Amygdala (tissue), 56 donors: ENCODE data around the gene BCS1L.

ENCODE experiments used
- DNase-seq, 56 donors: peaks; one replicate each; lab custom pipeline; 2025; lab: John Stamatoyannopoulos, UW

The BCS1L gene

GRCh38 chr2:218658671-218659257, 719 bp upstream of the BCS1L start:
- DNase-seq: peak in 2 of 56 donors; percentile 17 to 21

GRCh38 chr2:218659988-218660358, 490 bp downstream of the BCS1L start:
- DNase-seq: no peak

DNA sequence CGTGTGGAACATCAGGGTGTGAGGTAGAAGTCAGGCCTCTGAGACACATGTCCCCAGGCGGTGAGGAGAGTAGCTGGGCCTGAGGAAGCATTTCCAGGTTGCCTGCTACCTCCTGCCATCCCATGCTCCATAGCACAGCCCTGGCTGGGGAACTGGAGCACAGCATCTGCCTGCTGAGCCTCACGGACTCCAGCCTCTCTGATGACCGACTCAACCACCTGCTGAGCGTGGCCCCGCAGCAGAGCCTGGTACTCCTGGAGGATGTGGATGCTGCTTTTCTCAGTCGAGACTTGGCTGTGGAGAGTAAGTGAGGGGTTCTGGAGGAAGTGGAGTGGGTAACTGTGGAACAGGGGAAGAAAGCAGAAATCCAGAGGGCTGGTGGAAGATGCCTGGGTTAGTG, 2.9 kb downstream of the BCS1L start:
- no peak for DNase-seq

DNA sequence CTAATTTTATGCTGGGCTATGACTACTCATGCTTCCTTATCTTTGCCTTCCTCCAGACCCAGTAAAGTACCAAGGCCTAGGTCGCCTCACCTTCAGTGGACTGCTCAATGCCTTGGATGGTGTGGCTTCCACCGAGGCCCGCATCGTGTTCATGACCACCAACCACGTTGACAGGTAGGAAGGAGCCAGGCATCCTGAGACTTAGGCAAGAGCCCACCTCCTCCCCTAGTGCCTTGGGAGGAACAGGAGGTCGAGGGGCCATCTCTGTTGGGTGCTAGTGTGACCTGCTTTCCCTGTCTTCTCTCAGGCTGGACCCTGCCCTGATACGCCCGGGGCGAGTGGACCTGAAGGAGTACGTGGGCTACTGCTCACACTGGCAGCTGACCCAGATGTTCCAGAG, 3.3 kb downstream of the BCS1L start:
- DNase-seq: no peak

DNA sequence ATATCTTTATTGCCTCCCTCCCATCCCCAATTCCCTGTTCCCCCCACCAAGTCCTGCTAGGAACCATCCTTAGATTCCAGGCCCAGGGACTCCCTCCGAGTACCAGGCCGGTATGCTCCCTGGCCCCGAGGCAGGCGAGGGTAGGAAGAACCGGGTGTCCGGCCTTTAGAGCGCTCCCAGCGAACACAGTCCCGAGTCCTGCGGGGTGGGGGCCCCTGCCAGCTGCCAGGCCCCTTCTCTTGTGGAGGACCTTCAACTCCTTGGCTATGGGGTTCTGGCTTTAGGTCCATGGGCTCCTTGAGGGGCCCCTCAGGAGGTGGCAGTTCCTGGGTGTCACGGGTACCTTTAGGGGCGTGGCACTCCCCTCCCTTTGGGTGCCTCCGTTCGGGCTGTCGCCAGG, 4.4 kb downstream of the BCS1L start:
- DNase-seq: no peak

GRCh38 chr2:218664653-218665052, 5.2 kb downstream of the BCS1L start:
- DNase-seq: no peak

DNA sequence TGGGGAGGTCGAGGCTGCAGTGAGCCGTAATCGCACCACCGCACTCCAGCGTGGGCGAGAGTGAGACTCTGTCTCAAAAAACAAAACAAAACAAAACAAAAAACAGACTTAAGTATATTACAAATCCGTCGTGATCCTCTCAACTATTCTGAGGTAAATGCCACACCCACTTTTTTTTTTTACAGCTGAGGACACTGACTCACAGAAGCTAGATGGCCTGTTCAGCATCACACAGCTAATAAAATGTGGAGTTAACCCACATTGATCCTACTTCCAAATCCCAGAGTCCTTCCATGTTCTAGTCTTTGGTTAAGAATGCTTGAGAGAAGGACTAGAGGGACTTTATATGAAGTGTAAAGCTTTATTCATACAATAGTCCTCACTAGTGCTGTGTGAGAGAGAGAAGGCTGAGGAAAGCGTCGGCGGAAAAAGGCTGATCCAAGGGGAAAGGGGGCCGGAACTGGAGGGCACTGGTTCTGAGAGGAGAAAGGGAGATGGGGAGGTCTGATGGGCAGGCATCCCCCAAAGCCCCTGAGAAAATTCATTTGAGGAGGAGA, 11.7 kb downstream of the BCS1L start:
- DNase-seq: no peak

DNA sequence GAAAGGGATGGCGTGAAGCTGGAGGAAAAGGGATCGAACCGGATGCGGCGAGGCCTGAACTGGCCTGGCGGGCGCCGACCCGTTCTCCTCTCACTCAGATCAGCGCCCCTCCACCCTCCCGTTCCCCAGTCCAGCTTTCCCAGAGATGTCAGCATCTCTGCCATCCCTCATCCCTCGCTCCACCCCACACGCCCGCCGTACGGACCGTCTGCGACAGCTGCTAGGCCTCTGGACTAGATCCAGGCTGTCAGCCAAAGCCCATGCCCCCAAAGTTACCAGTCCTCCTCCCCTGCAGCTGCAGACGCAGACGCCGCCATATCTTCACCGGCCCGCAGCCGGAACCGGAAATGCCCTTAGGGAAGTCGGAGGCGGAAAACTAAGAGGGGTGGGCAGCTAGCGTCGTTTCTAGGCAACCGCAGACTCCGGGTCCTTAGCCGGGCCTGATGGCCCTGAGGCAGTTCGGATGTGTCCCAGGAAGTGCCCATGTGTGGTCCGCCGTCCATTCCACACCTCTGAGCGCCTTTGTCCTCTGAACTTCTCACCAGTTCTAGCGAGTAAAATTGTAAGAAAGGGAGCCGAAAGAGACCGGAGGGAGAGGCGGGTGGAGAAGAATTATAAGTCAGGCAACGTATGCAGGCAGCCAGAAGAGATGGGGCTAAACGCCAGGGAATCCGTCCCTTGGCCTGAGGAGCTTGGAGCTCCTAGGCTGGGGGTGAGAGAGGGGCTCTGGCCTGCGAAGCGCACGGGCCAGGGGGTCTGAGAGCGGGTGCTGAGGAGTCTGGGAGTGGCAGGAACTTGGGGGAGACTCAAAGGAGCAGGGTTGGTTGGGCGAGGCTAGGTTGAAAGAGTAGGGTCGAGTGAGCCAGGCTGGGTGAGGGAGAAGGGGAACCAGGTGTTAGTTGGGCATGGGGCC, 12.4 kb downstream of the BCS1L start, which contains the start of the genes RNF25 and STK36:
Gene RNF25 (minus strand): TSS at position 349 of the 913 bp plus-strand sequence. CDS start 32 bp downstream, at position 317.
Gene STK36 (plus strand): TSS at position 433 of the 913 bp plus-strand sequence. CDS start 744 bp downstream, outside the sequence.
- peak; percentile 31 to 91 (median 80) for DNase-seq

DNA sequence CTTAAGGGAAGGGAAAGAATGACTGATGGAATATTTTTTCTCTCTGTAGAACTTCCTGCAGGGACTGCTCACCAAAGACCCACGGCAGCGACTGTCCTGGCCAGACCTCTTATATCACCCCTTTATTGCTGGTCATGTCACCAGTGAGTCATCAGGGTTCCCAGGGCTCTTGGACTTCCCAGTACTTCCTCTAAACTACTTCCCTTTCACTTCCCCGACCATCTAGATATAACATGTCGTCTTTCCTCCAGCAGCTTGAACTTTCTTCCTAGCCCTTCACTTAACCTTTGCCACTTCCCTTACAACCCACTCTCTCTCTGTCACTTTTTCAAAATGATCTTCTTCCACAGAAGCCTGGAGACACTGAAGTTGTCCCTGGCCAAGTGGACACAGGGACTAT, 19.6 kb downstream of the BCS1L start:
- no peak for DNase-seq

DNA sequence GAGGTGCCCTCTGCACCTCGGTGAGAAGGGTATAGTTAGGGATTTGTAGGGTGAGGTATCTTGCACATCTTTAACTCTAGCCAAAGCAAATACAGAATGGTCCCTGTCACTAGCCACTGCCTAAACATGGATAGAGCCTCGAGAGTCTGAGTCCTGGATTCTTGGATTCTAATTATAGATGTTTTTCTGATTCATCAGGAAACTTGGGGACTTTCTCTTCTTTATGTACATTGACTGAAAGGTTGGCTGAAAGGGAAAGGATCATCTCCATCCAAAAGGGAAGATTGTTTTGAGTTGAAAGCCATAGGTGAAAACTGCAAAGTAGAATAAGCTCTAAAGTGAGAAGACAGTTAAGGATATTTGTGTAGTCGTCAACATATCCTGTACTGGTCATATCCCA, 20.6 kb downstream of the BCS1L start:
- no peak for DNase-seq

DNA sequence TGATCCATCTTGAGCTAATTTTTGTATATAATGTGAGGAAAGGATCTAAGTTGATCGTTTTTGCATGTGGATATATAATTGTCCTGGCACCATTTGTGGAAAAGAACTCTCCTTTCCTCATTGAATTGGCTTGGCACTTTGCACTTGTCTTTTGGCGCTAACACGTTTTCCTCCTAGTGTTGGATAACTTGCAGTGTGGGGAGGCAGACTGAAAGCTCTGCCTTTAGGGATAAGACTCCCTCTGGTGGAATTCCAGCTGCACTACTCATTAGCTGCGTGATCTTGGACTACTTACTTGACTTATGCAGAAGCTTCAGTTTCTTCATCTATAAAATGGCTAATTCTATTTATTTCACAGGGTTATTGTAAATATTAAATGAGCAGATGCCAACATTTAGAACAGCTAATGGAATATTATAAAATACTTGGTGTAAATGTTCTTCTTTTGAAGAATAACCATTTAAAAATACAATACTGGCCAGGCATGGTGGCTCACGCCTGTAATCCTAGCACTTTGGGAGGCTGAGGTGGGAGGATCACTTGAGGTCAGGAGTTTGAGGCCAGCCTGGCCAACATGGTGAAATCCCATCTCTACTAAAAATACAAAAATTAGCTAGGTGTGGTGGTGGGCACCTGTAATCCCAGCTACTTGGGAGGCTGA, 28.0 kb downstream of the BCS1L start:
- DNase-seq: peak in 29 of 56 donors; percentile 5 to 75 (median 34)

GRCh38 chr2:218691234-218691633, 31.8 kb downstream of the BCS1L start:
- DNase-seq: no peak

- no peak for DNase-seq
Measured at GRCh38 chr2:218694405-218695145, 35.1 kb downstream of the BCS1L start.

- DNase-seq: peak in 1 of 56 donors; percentile 5
Measured at GRCh38 chr2:218698885-218699284, 39.4 kb downstream of the BCS1L start.

GRCh38 chr2:218701806-218702205, 42.3 kb downstream of the BCS1L start:
- DNase-seq: peak in 15 of 56 donors; percentile 3 to 53 (median 19)

- DNase-seq: no peak
Measured at GRCh38 chr2:218703341-218703740, 43.9 kb downstream of the BCS1L start.

DNA sequence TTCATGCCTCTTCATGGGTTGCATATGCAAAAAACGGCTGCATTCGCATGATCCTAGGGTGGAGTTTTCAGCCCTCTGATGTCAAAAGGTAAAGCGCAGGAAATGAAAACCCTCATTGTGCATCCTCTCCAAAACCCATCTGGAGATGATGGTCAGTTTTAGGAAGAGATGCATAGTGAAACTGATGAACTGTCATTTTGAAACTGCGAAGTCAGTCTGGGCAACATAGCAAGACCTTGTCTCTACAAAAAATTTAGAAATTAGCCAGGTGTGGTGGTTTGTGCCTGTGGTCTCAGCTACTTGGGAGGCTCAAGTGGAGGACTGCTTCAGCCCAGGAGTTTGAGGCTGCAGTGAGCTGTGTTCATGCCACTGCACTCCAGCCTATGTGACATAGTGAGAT, 48.6 kb downstream of the BCS1L start:
- DNase-seq: no peak

GRCh38 chr2:218709908-218710307, 50.4 kb downstream of the BCS1L start:
- DNase-seq: no peak

DNA sequence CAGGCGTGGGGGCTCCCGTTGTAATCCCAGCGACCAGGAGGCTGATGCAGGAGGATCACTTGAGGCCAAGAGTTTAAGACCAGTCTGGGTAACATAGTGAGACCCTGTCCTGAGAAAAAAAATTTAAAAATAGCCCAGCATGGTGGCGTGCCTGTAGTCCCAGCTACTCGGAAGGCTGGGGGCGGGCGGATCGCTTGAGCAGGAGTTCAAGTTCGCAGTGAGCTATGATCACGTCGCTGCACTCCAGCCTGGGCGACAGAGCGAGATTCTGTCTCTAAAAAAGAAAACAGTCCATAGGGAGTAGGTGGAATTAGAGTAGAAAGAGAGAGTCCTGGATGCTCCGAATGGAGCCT, 50.8 kb downstream of the BCS1L start:
- no peak for DNase-seq
